Measurements from ENCODE around the gene POU2F1.

POU2F1 gene

DNA sequence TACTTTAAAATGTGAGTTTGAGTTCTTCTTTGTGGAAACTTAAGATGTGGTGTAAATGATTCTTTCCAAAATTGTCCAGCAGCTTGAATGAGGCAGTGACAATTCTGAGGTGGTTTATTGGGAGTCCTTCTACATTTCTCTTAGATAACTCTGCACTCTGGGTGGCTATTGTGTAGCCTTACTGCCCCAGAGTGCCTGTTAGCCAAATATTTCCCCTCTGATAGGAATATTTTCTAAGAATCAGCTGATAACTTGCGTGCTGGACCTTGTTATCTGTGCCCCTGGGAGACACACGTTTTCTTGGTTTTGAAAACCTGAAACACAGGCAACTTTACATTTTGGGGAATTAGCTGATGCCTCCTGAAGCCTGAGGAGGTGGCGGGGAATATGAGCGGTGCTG lies 206.0 kb downstream of the POU2F1 start:
- no peak for DNase-seq

DNA sequence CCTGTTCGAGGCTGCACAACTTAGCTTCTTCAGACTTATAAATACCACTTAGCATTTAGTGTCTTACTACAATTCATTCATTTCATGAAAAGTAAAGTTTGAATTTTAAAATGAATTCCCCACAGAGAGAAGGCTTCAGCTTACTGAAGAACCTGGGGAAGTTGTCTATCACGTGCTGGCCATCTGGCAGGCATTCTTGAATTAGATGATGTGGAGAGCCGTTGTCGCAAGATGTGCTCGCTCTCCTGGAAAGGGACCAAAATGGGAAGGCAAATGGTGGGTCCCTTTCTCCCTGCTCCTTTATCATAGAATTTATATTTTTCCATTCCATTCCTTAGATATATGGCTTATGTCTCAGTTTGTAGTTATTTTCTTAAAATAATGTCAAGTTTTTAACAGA lies 207.2 kb downstream of the POU2F1 start:
- no peak for DNase-seq

DNA sequence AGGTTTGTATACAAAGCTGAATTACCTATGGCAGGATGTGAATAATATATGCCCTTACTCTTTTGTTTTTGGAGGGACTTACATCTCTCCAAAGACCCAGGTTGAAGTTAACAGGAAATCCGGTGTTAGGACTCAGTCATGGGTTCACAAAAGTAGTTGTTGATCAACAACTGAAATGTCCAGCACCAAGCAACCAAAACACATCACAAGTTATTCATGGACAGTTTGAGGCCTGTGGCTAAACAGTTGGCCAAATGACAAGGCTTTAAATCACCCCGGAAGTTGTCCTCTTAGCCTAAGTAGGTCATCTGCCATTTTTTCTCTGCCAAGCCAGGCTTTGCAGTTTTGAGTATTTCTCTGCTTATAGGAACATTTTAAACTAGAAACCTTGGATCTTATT lies 207.7 kb downstream of the POU2F1 start:
- no peak for DNase-seq

DNA sequence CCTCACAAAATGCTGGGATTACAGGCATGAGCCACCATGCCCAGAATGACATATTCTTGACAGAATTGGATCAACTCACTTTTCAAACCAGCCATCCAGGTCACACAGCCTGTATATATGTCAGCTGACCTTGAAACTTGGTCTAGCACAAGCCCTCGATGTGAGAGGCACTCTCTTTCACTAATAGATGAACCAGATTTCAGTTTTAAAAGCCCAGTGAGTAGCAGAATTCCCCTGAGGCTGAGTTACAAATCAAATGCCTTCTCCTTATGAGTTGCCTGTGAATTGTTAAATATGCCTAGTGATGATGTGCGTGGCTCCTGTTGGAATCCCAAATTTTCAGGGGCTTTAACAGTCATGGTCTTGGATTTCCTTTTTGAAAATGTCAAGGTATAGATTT lies 208.9 kb downstream of the POU2F1 start:
- no peak for DNase-seq

DNA sequence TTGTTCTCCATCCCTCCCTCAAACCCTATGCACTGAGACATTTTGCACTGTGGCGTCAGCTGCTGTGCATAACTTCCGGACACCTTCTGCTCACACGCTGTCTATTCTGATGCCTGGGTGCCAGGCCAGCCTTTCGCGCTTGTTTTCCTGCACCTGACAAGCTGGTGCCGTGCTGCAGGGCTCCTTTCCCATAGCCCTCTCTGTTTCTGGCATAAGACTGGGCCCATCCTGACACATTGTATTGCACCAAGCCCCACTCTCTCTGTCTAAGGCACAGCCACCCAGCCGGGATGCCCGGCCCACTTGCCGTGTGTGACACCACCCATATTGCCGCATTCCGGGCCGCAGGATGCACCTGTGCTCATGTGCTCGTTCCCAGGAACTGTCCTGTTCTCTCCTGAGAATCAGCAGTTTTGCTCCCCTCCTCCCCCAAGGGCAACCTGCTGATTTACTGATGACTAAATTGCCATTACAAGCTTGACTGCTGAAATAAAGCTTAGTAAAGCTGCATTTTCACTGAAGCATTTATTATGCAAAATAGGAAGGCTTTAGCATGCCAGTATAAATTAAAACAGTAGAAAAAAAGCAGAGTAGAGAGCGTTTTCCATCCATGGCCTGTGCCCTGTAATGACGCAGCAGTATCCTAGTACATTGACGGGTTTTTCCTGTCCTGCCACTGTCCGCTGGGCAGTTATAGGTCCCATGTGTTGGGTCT lies 209.6 kb downstream of the POU2F1 start:
- DNase-seq, result no peak

DNA sequence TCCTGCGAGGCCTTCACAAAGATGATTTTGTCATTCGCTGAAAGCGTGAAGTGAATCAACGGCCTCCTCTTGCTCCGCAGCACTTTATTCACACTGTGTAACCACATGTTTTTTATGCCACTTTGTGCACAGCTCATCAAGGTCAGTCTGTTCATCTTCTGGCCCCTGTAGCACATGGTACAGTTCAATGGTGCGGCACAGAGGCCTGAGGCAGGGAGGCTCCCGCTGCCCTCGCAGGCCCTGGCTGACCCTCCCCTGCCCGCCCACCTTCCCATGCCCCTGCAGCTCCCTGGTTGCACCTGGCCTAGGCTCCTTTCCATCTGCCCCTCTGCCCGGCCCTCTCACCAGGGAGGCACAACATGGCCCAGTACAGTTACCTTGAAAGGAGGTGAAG lies 210.2 kb downstream of the POU2F1 start:
- no peak for DNase-seq

DNA sequence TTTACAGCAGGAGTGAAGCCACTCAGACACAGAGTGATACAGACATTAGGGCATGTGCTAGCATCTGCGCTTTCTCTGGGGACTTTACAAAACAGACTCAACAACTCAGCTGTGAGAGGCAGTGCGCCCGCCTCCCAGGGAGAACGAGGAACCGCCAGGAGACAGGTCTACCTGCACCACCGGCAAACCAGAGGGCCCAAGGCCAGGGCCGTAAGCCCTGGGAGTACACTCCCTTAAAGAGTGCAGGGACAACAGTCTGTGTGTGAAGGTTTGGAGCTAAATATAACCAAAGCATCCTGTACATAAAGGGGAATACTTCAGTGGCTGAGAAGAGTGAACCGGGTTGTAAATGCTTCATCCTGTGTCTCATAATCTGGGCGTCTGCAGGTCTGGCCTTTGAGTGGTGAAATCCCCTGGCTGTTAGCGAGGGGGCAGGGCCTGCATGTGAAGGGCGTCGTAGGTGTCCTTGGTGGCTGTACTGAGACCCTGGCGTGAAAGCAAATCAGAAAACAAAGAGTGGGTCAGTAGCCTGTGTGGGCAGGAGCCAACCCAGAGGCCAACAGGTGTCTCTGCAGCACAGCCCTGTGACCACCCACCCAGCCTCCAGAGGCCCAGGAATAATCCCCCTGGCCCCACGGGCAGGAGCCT lies 210.7 kb downstream of the POU2F1 start:
- no peak for DNase-seq

DNA sequence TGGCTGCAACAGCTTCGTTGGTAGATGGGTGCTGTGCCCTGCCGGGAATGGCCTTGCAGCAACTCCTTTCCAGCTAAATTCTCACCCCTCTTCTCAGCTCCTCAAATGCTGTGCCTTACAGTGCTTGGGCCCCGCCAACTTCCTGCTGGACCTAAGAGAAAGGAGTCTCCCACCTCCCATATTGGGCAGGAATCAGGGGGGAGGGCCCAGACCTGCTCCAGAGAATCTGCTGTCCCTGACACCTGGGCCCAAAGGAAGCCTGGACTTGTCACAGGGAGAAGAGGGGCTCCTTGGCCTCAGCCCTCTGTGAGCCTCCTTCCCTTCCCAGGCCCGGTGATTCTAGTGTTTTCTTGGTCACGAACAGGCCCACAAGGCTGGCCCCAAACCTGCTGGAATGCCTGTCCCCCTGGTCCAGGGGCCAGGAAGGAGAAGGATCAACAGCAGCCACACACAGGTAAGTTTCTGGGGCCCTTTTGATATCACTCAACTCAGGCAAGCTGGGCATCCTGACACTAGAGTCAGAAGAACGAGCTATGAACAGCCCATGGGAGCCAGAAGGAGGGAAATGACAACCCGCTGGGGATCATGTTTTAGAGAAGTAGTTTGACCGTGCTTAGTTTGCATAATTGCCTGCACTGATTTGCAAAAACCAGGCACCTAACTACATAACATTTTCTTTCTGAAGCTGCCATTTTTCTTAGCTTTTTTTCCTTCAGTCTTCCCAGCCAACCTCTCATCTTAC lies 211.4 kb downstream of the POU2F1 start:
- no peak for DNase-seq

DNA sequence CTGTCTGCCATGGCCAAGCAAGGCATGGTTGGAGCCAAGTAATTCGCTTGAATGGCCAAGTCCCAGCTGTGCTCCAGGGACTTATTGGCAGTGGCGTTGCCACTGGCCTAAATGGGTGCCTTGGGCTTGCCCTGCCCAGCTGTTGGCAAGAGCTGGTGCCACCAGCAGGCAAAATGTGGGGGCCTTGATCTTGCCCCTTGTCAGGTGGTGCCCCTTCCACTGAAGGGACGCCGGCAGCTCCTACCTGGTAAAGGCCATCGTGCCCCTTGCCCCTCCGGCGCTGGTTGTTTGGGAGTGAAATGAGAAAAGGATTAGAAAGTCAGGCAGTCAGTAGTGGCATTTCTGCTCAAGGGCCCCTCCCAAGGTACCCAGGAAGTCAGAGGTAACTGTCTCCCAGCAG lies 212.1 kb downstream of the POU2F1 start:
- no peak for DNase-seq

DNA sequence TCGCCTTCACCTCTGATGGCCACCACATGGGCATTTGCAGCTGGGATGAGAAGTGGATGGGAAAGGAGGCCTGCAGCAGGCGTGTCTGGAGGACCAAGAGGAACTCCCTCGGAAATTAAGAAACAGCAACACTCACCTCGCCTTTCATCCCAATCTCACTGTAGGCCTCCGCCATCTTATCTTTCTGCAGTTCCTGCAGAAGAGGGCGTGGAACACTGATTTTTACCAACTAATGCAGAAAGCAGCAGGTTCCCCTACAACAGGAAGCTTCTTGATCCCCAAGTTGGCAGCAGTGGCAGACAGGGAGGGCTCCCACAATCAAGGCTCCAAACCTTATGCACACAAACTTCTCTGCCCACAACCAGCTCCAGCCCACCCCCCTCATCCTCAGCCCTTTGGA lies 213.2 kb downstream of the POU2F1 start:
- DNase-seq, result no peak

DNA sequence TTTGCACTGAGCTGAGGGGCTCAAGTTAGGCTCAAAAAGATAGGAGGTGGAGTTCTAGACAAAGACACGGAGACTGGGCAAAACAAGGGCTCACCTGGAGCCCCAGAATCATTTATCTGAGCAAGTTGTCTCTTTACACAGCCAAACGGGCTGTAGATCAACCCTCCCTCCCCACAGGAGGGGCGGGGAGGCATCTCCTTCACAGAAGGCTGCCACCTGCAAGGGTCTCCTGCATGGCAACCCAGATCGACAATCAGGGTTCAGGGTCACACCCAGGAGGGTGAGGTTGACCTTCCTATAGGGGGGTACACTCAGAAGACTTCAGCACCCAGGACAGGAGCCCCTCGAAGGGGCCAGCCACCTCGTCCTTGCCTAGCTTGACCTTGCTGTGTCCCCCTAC lies 213.6 kb downstream of the POU2F1 start:
- DNase-seq, result no peak

DNA sequence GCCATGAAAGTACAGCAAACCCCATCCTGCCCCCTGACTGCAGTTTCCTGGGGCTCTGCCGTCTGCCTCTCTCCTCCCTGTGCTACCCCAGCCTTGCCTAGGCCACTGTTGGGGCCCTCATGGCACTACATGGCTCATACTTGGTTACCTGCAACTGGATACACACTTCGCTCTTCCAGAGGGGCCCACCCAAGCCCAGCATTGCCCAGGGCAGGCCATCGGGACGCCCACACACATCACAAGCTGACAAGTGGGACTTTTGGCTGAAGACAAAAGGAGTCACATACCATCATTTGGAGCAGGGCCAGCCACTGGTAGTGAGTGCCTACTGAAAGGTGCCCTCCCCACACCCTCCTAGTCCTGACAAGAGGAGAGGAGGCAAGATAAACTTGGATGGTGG lies 214.8 kb downstream of the POU2F1 start:
- DNase-seq, result no peak

DNA sequence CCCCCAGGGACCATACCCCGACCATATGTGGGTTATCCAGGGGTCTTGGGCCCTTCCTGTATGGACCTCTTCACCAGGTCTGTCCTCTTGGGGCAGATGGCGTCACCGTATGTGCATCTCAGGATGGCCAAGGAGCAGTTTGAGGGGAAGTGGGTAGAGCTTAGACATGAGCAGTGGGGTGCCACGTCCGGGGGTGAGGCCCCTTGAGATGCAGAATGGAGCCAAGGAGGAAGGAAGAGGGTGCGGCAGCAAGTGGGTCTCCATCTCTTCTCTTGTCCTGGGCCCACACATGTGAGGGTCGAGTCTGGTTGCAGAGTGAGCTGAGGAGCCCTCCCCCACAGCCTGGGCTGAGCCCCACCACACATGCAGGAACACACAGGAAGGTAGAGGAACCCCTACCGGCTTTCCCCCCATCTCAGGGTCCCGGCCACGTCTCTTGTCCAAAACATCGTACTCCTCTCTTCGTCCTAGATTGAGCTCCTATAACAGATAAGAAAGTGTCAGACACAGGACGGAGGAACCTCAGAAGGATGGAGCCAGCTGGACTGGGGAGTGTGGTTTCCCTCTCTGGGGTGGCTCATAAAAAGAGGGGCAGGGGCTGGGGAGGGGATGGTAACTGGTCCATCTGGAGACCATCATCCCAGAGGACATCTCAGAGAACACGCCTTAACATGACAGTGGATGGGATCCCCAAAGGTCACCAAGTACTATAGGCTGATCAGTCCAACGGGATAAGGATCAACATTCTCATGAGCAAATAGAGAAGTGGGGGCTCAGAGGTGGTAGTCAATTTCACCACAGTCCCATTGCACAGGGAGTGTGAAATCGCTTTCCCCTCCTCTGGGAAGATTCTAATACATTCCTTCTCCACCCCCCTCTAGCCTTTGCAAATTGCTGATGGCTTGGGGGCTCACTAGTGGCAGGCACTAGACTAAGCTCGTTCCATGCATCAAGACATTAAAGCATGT lies 217.8 kb downstream of the POU2F1 start:
- no peak for DNase-seq

DNA sequence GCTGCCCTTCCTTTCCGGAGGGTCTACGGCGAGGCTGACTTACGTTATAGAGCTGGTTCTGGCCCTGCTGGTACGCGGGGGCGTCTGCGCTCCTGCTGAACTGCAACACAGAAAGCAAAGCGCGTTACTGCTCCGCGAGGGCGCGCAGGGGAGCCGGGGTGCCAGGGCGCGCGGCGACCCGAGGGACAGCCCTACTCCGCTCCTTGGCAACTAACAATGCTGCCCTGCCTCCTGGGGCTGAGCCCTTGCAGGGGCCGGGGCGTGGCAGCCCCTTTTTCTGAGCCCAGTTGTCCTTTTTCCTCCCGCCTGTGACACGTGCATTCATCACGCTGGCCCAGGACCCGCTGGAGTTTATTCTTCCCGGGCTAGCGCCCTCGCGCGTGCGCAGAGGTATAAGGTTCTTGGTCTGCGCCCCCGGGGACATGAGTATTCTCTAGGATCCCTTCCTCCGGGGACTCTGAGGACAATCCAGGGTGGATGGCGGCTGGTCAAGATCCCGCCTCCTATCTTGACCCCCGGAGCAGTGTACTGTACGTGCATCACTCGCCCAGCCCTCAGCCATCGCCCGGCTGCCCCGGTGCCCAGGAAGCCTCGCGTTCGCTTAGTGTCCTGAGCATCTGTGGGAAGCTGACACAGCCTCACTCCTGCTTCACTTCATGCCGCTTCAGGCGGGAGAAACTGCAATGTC lies 218.8 kb downstream of the POU2F1 start:
- DNase-seq, result no peak

DNA sequence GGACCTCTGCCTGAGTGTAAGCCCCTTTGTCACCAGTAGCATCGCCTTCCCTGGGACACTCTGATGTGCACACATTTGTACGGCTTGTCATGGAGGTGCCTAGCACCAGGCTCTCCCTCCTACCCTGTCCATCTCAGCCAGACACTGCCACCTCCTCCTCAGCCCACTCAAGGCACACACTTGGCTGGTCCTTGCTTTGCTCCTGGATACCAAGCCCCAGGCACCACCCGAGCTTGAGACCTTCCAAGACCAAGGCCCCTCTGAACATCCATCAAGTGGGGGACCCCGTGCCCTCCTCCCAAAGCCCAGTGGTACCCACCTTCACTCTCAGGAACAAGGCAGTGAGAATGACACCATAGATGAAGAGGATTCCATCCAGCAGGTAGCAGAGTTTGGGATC lies 219.7 kb downstream of the POU2F1 start:
- no peak for DNase-seq

DNA sequence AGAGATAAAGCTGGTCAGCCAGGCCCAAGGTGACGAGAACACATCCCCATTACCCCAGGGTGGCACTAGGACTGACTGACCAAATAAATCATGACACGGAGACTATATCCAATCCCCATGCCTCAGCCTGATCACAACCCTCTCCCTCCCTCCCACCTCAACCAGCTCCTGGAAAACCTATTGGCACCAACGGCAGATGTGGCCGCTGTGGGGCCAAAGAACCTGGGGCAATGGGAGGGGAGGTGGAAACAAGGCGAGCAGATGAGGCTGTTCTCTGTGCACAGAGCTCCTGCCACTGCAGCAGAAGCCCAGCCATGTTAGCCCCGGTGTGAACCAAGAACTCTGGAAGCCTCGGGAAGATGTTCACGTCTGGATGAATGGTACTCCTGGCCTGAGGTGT lies 220.1 kb downstream of the POU2F1 start:
- no peak for DNase-seq

DNA sequence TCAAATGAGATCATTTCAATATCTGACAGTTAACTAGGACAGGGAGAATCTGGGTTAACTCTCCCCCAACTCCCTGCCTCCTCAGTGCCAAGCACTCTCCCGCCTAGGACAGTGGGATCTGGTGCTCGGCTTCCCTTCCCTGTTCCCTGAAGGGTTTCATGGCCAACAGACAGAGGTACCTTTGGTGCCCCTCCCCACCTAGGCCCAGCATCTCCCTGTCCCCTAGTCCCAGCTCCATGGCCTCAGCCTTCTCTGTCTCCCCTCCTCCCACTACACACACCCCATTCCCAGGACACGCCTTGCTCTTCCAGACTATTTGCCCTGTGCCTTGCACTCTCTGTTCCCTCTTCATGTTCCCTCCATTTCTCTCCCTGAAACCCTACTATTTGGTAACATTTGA lies 220.5 kb downstream of the POU2F1 start:
- no peak for DNase-seq

DNA sequence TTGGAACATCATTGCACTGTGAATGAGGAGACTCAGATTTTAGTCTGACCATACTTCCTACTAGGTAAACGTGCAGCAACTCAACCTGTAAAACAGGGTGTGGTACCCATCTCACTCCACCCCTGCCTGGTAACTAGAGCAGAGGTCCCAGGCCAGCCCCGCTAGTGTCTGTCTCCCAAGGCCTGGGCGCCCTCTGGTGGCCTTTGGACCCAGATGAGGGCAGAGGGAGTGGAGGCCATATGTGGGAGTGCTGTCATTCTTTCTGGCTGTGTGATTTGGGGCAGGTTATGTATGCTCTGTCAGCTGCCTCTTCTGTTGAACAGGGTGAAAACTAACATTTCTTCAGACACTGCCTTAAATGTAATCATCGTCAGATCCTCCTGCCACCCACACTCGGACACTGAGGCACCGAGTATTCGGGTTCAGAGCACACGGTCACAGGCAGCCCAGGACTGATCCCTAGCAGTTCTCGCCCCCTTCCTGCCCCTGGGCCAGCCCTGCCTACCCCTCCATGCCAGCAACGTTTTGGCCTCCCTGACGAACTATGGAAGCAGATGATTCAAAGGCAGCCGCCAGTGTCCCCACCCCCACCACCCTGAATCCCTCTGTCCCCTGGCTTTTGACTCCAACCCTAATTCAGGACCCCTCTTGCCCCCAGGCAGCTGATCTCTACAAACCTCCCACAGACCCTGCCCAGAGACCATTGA lies 221.6 kb downstream of the POU2F1 start:
- DNase-seq, result peak; percentile 81

DNA sequence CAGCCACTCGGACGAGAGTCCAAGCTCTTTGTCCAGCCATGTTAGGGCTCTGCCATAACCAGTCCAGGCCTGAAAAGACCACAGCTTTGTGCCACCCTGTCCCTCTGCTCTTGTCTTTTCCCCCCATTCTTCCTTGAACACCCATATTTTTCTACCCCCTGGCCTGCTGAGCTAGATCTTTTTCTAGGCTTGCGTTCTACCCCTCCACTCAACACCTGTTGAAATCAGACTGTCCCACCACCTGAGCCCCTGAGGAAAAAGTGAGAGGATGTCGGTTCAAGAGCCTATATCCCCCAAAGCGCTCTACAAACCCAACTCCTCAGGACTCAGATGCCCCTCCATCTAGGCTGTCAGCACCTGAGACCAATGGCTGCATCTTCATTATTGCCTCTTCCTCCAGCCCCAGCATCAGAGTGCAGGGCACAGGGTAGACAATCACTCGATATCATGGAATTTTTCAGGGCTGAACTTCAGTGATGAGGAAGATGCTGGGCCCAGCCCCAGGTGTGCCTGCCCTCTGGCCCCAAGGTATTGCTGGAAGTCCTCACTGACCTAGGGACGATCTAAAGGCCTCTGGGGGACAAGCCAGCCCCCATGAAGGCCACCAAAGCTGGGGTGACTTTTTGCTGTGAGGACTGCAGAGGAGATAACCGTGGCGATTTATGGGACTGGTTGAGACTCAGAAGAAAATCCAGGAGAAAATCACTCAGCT lies 222.3 kb downstream of the POU2F1 start:
- no peak for DNase-seq

DNA sequence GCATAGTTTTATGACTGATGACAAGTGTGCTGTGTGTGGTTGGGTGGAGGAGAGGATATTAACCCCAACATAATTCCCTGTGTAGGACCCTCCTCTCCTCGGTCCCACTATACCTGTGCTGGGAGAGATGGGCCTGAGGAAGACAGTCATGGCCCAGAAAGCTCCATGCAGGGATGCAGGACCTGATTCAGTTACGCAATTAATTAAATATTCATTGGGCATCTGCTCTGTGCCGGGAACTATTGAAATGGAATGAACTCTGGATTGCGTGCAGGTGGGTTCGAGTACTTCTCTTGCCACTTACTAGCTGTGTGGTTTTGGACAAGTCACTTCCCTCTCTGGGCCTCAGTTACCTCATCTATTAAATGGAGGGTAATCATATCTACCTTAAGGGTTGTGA lies 223.1 kb downstream of the POU2F1 start:
- DNase-seq, result no peak

DNA sequence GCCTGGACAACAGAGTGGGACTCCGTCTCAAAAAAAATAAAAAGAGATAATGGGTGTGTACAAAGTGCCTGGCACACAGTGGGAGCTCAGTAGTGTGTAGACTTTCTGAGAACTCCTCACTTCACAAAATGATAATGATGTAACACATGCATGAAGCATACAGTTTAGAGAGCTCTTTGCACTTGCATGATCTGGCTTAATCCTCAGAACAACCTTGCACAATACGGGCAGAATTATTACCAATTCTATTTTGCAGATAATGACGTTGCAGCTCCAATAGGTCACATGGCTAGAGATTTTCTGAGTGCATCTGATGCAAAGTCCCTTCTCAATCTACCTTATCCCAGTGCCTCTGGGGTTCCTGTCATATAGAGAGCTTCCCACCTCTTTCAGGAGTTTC lies 226.3 kb downstream of the POU2F1 start:
- no peak for DNase-seq
